Measurements from ENCODE around the gene IL21R.
"Not testable (repeated sequence)": the region's sequence is repeated elsewhere in the genome, so short reads cannot be mapped to it uniquely, and the experiment has no call there.

GRCh38 chr16:27457605-27457900 is 55.6 kb downstream of the IL21R start:
- not testable (repeated sequence) for TF ChIP-seq CTCF (IDR thresholded peaks at IDR 0.05); EZH2 (IDR thresholded peaks at IDR 0.05; ENCODE audit: borderline replicate concordance, insufficient read depth, low read depth, low read length, poor library complexity, severe bottlenecking)
